Posterior vena cava (tissue), 2 donors: ENCODE measurements around the gene GMPS. TPM values are rescaled to one million over a fixed set of nuclear protein-coding genes. Genes with fewer than 3 reads are reported as not detected.
"Not testable (repeated sequence)": the region's sequence is repeated elsewhere in the genome, so short reads cannot be mapped to it uniquely, and the experiment has no call there.

ENCODE experiments used
- DNase-seq: peaks from one replicate; pipeline ENCODE4 v3.0.0-alpha.2; 2020; ENCODE audit warnings: low spot score
- intact Hi-C, 2 donors: fragments of 100-400 bp; cut with DNase I; formaldehyde crosslinking; loops; one replicate each; pipeline versions ENCODE4 v1.14.1 to v1.14.2; 2022 to 2023
- total RNA-seq, 2 donors: library from RNA; stranded (reverse); fragmentation: NEBNext Ultra II Directional; extraction: Animal tissue kit (Norgen Biotek cat#: 25700); gene quantifications; one replicate each; pipeline ENCODE4 v1.2.1, GENCODE V29; 2021
- donor health status: DM: yes; HTN: yes; CAD: no.
- donor health status: DM: yes; HTN: yes; CAD: no.

GMPS gene
- total RNA-seq, 2 donors from 2014 or later, result 36.1 to 47.4 TPM

DNA sequence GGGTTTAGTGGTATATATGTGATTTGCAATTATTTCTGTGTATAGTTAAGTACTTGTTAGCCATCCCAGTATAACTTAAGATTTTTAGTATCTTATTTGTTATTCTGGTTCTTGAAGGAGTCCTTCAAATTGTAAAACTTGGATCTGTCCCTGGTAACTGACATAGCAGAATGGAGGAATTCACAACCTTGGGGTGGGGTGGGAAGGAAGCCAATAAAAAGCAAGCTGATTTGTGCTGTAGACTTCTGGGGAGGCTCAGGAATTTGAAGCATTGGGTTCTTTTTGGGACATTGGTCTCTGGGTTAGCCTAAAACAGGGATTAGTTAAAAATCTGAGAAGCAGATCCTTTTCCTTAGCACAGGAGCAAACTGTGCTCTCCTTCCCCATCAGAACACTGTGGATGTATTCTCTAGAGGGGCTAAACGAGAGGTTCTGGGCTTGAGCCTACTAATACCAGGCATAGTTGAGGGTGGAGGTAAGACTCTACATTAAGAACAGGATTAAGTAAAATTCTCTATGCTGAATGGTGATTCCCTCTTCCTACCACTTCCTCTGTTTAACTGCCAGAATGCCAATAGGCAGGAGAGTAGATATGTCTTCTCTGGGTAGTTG, 42.2 kb downstream of the GMPS start:
- intact Hi-C loops, result no loop called here
- DNase-seq, result no peak

- intact Hi-C loops, result no loop called here
- DNase-seq, result no peak
Measured at GRCh38 chr3:155917781-155918180, 47.3 kb downstream of the GMPS start.

- no peak for DNase-seq
- intact Hi-C loops, result no loop called here
Measured at GRCh38 chr3:155919728-155920127, 49.3 kb downstream of the GMPS start.

DNA sequence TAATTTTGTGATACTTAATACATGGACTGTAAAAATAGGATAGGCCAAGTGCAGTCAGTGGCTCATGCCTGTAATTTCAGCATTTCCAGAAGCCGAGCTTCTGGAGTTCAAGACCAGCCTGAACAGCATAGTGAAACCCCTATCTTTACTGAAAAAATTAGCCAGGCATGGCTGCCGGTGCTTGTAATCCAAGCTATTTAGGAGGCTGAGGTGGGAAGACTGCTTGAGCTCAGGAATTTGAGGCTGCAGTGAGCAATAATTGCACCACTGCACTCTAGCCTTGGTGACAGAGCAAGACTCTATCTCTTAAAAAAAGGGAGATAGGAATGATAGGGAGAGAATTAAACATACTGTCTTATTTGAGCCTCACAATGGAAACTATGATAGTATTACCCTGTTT, 51.0 kb downstream of the GMPS start:
- intact Hi-C loops, result no loop called here
- DNase-seq, result no peak

DNA sequence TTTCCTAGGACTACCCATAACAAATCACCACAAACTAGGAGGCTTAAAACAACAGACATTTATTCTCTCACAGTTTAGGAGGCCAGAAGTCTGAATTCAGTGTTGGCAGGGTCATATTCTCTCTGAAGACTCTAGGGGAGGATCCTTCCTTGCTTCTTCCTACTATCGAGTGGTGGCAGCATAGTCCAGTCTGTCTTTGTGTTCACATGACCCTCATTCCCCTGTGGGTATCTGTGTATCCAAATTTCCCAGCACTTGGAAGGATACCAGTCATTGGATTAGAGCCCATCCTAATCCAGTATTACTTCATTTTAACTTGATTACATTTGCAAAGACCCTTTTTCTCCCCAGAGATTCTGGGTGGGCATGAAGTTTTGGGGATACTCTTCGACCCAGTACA, 63.8 kb downstream of the GMPS start:
- intact Hi-C loops, result no loop called here
- no peak for DNase-seq

DNA sequence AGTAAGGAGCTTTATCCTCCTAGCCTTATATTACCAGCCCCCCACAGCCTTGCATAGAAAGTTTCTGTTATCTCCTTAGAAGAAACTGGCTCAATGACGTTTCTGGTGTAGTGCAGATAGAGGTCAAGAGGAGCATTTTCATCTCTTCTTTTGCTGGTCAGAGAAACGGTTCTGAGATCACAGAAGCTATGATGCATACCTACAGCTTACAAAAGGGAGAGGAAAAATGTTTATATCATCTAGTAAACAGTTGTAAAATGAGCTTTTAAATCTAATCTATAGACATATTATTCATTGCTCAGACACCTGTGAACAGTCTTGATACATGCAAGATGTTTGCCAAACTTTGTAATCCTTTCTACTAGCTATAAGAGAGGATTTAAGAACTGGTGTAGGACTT, 68.0 kb downstream of the GMPS start:
- intact Hi-C loops, result loop anchor here in 1 of 2 donors (5.0 kb wide), 1 partner anchor 409 kb away; no protein-coding TSS in a partner anchor
- DNase-seq, result no peak

- intact Hi-C loops, result no loop called here
- no peak for DNase-seq
Measured at GRCh38 chr3:155941354-155941753, 70.9 kb downstream of the GMPS start.

GRCh38 chr3:155944081-155944480, 73.6 kb downstream of the GMPS start:
- intact Hi-C loops, result no loop called here
- DNase-seq, result no peak

DNA sequence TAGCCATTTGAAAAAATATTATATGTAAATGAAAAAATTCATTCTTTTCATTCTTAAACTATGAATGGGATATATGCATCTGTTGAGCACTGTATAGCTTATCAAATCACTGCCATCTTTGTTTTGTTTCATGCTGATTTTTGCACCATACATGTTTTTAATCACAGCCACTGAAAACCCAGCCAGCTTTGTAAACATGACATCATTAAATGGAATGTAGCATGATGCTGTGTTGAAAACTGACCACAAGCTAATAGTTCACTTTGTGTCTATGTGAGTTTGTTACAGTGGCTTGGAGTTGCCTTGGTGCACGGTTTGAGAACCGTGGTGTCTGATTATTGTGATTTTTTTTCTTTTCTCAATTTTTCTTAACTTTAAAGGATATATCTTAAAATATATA, 75.7 kb downstream of the GMPS start:
- intact Hi-C loops, result no loop called here
- DNase-seq, result no peak

DNA sequence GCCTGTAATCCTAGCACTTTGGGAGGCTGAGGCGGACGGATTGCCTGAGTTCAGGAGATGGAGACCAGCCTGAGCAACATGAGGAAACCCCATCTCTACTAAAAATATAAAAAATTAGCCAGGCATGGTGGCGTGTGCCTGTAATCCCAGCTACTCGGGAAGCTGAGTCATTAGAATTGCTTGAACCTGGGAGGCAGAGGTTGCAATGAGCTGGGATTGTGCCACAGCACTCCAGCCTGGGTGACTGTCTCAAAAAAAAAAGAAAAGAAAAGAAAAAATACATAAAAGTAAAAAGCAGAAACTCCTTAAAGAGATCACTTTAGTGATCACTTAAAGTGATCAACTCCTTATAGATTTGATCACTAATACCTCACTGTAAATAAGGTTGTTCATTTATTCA, 78.0 kb downstream of the GMPS start:
- intact Hi-C loops, result no loop called here
- DNase-seq, result no peak

DNA sequence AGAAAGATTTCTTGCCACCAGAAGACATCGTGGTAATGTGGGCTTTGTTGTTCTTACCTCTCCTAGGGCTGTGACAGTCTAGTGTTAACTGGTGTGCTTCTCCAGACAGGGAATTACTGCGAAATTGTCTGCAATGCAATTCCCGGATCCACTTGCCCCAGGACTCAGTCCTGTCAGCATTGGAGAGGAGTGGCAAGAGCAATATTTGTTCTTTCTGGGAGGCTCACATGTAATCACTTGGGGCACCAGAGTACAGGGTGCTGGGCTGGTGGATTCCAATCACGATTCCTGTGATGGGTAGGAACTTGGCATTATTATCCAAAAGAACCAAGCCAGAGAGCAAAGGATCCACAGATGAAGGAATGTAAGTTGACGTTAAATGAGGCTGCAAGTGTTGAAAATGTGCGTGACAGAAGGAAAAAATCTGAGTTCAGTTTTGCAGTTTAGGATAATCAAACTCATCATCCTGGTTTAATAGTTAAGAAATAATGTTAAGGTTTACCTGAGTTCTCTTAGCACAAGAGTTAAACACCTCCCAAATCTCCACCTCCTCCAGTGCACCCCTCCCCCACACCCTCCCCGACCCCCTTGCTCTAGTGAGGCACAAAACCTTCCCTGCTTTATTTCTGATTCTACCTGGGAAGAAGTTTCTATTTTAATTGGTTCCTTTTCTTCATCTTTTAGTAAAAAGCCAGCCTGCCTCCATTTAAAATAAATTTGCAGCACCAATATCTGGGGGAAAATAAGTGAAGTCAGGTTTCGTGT, 79.2 kb downstream of the GMPS start:
- intact Hi-C loops, result no loop called here
- no peak for DNase-seq

DNA sequence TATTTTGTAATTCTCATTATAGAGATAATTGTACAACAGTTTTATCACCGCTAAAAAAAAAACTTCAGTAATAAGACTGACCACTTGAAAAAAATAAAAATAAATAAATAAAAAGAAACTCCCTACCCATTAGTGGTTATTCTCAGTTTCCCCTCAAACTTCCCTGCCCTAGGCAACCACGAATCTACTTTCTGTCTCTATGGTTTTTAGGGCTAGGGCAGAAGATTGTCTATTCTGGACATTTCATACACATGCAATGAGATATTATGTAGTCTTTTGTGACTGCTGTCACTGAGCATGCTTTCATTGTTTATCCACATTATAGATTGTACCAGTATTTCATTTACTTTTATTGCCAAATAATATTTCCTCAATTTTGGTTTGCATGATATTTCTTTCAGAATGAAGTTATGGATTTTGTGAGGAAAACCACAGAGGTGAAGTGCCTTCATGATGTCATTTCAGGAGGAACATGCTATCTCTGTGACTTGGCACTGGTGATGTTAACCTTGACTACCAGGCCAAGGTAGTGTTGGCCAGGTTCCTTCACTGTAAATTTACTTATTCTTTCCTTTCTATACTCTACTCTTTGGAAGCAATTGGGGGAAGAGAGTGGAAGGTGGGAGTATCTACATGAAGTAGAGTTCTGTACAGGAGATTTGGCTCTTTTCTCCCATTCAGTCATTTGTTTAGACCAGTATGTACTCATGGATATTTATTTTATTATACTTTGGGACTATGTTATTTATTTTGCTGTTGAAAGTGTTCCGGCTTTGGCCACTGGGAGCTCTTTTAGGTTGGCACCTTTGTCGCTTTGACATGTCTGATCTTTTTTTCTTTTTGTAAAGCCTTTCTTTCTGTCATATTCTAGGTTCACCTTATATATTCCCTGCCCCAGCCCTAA, 86.3 kb downstream of the GMPS start:
- DNase-seq, result no peak
- intact Hi-C loops, result no loop called here

DNA sequence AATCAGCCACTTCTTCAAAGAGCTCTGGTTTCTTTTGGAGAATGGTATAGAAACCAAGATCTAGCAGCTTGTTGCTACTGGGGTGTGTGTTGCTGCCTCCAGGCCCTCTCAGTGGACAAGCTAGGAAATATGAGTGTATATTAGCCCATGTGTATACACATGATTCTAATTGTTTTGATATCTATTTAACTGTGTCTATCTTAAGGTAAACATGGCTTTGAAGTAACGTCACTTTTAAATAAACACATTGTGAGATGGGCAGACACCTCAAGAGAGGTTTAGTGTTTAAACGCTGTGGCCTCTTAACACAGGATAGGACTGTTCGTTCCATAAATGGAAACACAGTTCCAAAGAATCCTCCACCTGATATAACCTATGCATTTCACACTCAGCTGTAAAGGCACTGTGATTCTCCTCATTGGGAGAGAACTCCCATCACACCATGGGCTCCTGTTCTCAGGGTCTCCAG, 87.0 kb downstream of the GMPS start:
- intact Hi-C loops, result no loop called here
- no peak for DNase-seq

DNA sequence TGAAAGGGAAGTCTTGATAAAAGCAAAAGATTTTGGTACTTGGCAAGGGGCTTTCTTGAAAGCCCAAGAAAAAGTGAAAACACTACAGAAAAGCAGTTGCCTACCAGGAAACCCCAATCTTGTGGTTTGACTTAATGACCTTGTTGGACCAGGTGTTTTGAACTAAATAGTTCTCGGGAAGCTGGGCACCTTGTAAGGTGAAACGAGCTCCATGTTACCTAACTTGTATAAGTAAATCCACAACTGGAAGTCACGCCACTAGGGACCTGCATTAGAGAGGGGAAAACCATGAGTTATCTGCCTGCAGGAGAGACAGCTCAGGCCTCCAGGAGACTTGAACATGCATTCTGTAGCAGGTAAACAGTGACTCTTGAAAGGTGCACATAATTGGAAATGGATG, 88.2 kb downstream of the GMPS start:
- DNase-seq, result no peak
- intact Hi-C loops, result no loop called here

- intact Hi-C loops, result no loop called here
- DNase-seq, result no peak
Measured at GRCh38 chr3:155960060-155960459, 89.6 kb downstream of the GMPS start.

DNA sequence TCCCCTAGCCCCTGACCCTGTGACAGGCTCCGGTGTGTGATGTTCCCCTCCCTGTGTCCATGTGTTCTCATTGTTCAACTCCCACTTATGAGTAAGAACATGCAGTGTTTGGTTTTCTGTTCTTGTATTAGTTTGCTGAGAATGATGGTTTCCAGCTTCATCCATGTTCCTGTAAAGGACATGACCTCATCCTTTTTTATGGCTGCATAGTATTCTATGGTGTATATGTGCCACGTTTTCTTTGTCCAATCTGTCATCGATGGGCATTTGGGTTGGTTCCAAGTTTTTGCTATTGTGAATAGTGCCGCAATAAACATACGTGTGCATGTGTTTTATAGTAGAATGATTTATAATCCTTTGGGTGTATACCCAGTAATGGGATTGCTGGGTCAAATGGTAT, 90.6 kb downstream of the GMPS start:
- intact Hi-C loops, DNase-seq: not testable (repeated sequence)

DNA sequence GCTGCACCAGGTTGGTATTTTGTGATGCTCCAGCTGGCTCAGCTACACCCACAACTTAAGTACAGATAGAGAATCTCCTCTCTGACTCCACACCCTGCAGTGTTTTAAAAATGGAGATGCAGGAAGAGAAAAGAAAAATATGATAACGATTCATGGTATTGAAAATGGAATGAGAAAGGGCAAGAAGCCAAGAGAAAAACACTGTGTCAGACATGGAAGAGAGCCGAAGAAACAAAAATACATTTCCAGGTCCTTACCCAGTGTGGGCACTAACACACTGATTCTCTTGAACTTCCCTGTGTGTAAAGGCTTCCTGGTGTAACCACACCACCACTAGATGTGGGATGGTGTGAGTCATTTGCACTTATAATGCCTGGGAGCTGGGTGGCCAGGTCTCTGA, 93.1 kb downstream of the GMPS start:
- DNase-seq, result no peak
- intact Hi-C loops, result no loop called here

DNA sequence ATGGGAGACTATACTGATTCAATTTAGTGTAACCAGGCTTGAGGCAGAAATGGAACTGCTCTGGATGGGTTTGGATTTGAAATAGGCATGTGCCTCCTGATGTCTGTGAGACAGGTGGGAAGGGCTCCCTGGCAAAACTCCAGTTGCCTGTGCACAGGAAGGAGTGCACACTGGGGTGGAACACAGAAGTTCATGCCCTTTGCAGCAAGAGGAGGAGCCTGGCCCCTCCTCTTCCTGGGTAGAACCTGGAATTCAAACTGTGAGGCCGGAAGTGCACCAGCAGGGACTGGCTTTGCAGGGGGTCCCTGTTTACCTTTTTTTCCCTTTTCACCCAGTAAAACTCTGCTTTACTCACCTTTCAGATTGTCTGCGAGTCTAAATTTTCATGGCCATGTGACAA, 99.9 kb downstream of the GMPS start:
- no peak for DNase-seq
- intact Hi-C loops, result no loop called here

DNA sequence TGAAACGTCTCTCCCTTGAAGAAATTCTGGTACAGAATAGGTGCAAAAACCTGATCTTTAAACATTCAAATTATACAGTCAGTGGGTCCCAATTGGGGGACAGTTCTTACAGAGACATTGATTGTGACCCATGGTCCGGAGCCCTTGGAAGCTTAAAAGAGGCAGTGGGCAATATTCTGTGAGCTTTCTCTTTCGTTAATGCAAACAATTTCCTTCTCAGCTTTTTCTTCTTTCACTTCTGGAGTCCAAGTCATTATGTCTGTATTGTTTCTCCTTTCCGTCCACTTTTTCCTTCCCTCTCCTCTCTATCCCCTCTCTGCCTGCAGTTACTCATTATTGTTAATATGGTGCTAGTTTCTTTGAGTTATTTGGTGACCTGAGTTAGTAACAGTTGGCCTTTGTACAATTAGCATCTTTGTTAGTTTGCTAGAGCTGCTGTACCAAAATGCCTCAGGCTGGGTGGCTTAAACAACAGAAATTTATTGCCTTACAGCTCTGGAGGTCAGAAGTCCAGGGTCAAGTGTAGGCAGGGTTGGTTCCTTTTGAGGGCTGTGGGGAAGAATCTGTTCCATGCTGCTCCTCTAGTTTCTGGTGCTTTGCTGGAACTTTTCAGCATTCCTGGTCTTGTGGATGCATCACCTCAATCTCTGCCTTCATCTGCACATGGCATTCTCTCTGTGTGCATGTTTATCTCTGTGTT, 102.6 kb downstream of the GMPS start:
- no peak for DNase-seq
- intact Hi-C loops, result no loop called here

GRCh38 chr3:155978324-155978723, 107.9 kb downstream of the GMPS start:
- intact Hi-C loops, result no loop called here
- no peak for DNase-seq
